Activated gamma-delta T cell treated with anti-CD3 and anti-CD28 coated beads, Interleukin-2, amount 50 U/mL, for 16 hours (primary cell): ENCODE results near the gene ERBB4.
"Not testable (repeated sequence)": the region's sequence is repeated elsewhere in the genome, so short reads cannot be mapped to it uniquely, and the experiment has no call there.

Source experiments
- DNase-seq: peaks from one replicate; pipeline ENCODE4 v3.0.0-alpha.2; 2020; ENCODE audit warnings: low read depth

Gene ERBB4

GRCh38 chr2:211568439-211568838, 970.2 kb downstream of the ERBB4 start:
- DNase-seq, result no peak

DNA sequence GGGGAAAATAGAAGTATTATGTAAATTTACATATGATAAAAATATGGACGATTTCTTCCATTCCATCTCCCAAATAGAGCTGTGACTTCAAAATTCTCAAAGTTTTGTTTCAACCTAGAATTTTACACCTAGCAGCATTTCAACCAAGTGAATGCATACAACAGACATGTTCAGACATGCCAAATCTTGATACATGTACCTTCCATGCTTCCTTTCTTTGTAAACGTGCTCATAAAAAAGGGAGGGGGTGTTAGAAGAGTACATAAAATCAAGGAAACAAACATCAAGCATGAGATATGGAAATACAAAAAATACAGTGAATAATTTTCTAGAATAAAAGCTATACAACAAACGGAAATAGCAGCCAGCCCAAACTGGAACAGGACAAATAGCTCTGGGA, 974.2 kb downstream of the ERBB4 start:
- no peak for DNase-seq

GRCh38 chr2:211545582-211545981, 993.0 kb downstream of the ERBB4 start:
- no peak for DNase-seq

DNA sequence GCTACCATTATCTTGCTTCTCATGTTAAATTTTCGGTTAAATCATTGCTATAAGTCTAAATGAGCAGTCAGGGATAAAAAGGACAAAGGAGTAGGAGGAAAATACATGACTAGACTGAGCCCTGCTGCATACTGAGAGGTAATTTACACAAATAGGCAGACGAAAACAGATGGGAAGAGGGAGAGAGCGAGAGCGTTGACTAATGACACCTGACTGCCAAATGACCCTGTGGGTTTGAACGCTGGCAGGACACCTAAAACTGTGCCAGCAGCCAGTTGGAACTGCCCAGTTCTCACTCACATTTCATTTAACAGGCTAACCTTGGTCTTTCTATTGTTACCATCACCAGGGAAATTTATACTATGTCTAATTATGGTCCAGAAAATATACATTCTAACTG, 1004.0 kb downstream of the ERBB4 start:
- no peak for DNase-seq

- DNase-seq, result not testable (repeated sequence)
Measured at GRCh38 chr2:211524248-211524647, 1014.4 kb downstream of the ERBB4 start.

GRCh38 chr2:211516537-211516936, 1022.1 kb downstream of the ERBB4 start:
- DNase-seq, result no peak

DNA sequence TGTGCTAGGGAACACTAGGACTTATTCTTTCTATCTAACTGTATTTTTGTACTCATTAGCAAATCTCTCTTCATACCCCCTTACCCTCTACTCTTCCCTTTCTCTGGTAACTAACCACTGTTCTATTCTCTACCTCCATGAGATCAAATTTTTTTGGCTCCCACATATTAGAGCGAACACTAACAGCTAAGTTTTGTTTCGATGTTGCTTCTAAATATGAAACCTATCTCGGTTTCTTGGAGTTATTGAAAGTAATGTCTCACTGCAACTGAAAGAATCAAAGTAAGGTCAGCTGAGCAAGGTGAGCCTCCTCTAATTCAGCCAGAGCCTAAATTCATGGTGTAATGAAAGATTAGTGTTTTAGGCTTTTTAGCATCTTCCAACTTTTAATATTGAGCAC, 1024.6 kb downstream of the ERBB4 start:
- DNase-seq, result no peak

DNA sequence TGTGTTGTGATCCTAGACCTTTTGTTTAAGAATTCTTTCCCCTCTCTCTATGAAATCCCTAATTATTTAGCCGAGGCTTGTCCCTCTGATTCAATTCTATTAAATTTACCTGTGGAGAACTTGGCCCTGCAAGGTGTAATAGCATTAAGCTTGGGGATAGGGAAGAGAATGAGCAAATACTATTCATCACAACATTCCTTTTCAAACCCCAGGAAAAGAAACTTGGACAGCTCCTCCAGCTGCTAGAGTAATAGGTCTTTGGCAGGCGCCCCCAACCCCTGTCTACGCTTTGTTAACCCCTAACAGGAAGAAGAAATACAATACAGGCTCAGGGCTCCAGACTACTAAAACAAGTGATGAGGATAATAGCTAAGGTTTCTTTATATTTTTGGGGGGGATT, 1025.2 kb downstream of the ERBB4 start:
- DNase-seq, result no peak

GRCh38 chr2:211512806-211513205, 1025.8 kb downstream of the ERBB4 start:
- DNase-seq, result no peak

DNA sequence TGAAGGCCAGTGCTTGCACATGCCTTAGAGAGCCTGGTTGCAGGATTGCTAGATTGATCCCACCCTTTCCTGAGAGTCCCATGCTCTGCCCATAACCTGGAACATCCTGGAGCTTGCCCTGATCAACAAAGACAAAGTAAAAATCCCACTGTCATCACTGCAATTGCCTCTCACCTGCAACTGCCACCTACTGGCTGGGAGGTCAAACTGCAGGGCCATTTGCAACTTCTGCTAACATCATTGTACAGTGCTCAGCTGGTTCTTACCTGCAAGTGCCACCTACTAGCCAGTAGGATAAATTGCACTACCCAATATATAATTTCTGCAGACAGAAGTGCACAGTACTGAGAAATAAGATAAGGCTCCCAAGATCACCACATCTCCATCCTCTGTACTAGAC, 1034.7 kb downstream of the ERBB4 start:
- no peak for DNase-seq

- no peak for DNase-seq
Measured at GRCh38 chr2:211503198-211503597, 1035.4 kb downstream of the ERBB4 start.

DNA sequence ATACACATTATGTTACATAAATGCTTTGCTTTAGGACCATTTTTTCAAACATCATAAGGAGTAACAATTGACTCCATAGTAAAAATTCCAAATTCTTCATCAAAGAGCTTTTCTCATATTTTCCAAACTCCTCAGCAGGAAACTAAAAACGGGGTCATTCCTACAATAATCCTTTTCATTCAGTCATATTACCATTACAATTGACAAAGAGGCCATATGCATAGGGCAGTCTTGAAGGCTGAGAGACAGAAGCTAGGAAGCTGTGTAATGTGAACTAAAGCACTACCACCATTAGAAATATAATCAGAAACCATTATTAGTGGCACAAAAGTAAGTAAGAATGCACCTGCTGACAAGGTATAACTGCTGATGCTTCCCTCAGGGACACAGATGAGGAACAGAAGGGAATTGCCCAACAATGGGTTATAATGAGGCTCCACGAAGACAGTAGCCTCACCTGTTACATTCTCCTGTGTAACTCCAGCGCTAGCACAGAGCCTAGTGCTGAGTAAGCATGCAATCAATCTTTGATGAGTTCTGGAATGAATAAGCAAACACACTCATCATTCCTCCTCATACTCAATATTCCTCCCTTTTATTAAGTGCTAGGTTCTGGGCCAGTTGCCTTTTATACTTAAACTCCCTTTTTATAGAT, 1039.9 kb downstream of the ERBB4 start:
- DNase-seq, result no peak

DNA sequence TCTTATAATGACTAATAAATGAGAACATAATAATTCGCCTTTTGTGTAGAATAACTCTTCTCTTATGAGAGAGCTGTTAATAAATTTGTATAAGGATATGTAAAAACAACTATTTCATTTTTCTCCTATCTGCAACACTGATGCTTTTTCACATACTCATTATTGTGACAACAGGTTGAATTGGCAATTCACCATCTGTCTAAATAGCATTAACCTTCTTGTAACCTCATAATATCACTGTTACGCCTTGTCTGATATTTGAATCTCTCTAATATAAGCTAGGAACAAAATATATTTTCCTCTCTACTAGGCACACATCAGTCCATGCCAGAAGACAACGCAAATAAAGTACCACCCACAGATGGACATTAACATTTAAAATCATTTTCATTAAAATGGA, 1043.3 kb downstream of the ERBB4 start:
- DNase-seq, result no peak

- DNase-seq, result no peak
Measured at GRCh38 chr2:211494536-211494935, 1044.1 kb downstream of the ERBB4 start.

DNA sequence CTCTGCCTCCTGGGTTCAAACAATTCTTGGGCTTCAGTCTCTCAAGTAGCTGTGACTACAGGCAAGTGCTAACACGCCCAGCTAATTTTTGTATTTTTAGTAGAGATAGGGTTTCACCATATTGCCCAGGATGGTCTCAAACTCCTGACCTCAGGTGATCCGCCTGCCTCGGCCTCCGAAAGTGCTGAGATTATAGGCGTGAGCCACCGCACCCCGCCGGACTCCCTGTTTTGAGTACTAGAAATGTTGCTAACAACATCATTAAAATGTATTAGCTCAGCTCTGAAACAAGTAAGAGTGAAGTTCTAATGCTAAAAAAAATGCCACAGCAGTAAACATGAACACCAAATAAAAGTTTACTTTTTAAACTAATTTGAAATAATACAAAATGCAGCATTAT, 1044.5 kb downstream of the ERBB4 start:
- DNase-seq, result no peak

DNA sequence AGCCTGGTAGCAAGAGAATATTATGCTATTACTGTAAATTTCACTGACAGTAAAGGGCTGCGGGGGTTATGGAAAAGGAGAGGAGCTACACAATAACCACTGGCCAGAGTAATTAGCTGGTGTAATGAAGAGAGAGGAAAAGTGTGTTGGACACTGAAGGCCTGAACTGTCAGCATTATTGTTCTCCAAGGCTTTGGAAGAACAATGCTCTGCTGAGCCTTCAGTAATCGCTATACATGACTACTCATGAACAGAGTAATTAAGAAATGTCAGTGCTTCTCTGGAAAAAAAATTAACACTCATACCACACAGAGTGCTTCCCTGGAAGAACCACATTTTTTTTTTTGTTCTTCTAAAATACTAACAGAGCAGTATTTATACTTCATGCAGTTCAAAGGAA, 1050.9 kb downstream of the ERBB4 start:
- DNase-seq, result no peak

DNA sequence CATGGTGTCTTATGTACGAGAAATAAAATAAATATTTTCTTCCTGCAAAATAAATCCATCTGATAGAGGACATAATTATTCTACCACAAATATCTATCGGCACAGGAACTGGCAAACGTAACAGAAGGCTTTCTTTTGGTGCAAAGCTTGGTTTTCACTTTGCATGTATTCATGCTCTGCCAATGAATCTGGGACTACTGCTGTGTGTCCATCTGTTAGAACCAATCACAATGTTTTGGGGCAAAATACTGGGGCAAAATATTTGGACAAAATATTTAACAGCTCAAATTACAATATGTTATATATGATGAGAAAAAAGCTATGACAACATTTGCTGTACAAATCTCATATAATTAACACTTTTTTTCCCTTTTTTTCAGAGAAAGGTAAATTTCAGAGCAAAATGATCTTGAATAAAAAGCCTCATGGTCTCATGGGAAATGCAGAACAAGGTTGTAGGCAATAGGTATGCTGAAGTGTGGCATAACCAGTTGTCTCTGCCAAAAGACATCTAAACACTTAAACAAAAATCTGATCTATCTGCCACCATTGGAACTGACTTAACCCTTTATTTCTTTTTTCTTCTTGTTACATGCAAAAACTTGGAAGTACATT, 1059.0 kb downstream of the ERBB4 start:
- no peak for DNase-seq

GRCh38 chr2:211477537-211478275, 1060.9 kb downstream of the ERBB4 start:
- DNase-seq, result no peak

- no peak for DNase-seq
Measured at GRCh38 chr2:211473116-211473515, 1065.5 kb downstream of the ERBB4 start.

- no peak for DNase-seq
Measured at GRCh38 chr2:211469664-211470059, 1068.9 kb downstream of the ERBB4 start.

DNA sequence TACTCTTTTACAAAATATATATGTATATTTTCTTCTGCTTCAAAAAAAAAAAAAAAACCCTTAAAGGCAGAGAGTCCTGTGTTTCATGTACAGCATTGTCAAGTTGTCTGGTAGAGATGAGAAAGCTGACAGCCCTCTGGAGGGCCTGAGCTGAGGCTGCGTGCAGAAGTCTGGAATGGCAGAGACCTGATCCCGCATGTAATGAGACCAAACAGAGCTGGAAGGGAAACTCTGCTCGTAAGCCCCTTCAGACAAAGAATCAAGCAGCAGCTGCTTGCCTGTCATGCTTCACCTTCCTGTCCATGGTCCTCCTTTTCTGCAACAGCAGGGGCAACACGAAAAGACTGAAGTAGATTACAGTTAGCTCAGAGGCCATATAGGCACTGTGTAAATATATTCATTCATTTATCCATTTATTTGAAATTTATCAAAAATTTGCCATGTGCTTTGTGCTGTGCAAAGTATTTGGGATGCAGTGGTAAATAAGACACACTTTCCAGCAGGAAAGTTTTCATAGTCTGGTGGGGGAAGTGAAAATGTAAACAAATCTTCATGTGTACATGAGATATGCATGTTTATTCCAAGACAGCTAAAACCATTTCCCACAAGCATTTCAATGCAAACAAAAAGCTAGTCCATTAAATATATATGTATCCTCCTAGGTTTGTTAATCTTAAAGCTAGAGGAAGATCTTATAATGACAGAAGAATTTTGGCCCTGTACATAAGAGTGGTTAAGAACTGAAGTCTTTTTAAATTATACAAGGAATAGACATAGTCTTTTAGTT, 1069.5 kb downstream of the ERBB4 start:
- DNase-seq, result no peak

GRCh38 chr2:211468217-211468616, 1070.4 kb downstream of the ERBB4 start:
- DNase-seq, result no peak

- DNase-seq, result no peak
Measured at GRCh38 chr2:211463397-211463796, 1075.2 kb downstream of the ERBB4 start.
